ENCODE measurements around the gene FUT4. TPM values are rescaled to one million over a fixed set of nuclear protein-coding genes. Genes with fewer than 3 reads are reported as not detected.

The FUT4 gene
- polyA plus RNA-seq, 2 of the 4 experiments (the other 2 are of a cell fraction): 1.6 to 1.8 TPM

DNA sequence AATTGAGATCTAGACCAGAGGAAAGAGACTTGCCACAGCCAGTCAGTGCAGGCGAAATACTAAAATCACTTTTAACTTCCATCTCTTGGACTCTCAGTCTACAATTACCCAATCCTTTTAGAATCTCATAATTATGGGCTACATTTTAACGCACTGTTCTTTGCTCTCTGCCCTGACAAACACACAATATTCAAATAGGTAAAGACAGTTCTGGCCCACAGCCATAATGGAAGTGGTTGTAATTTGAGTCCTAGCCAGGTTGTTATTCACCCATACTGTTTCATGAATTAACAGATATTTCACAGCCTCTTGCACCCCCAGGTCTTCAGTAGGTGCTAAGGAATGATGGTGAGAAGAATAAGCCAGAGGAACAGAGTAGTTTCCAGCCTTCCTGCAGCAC lies 30.6 kb upstream of the FUT4 start:
- FAIRE-seq: no peak
- no peak overlapping the region for H3K4me3 ChIP-seq
- POLR2A ChIA-PET: no interaction called here

DNA sequence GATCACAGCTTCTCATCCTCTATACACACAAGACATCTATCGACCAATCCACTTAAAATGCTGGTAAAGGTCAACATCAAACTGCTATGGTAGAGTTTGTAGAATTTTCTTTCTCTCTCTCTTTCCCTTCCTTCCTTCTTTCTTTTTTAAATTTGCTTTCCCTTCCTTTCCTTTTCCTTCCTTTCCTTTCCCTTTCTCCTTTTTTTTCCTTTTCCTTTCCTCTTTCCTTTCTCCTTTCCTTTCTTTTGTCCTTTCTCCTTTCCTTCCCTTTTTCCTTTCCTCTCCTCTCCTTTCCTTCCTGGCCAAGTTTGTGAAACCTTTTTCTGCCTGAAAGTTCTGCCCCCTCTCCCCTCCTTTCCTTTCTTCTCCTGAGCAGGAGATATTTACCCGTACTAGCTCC lies 28.3 kb upstream of the FUT4 start:
- 44% methylated on average over 2 of the region's 2 CpGs for WGBS (ENCODE audit: missing lambda C conversion rate)
- POLR2A ChIA-PET: no interaction called here
- H3K4me3 ChIP-seq: no peak overlapping the region
- ATAC-seq: no peak
- FAIRE-seq: no peak
- TF ChIP-seq BHLHE40 (IDR thresholded peaks at IDR 0.05; ENCODE audit: low read depth, low read length) (no peak), HEYL (CRISPR knock-in tag; IDR thresholded peaks at IDR 0.05) (no peak), SMC3 (IDR thresholded peaks at IDR 0.05) (no peak), CBX8 (IDR thresholded peaks at IDR 0.05) (no peak), RFX5 (IDR thresholded peaks at IDR 0.05) (no peak), HOXB5 (CRISPR knock-in tag; IDR thresholded peaks at IDR 0.05) (no peak), ZNF302 (CRISPR knock-in tag; IDR thresholded peaks at IDR 0.05) (no peak)
- TF ChIP-seq, protein P1, sequence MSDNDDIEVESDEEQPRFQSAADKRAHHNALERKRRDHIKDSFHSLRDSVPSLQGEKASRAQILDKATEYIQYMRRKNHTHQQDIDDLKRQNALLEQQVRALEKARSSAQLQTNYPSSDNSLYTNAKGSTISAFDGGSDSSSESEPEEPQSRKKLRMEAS (IDR thresholded peaks at IDR 0.05): no peak
- TF ChIP-seq, protein P2, sequence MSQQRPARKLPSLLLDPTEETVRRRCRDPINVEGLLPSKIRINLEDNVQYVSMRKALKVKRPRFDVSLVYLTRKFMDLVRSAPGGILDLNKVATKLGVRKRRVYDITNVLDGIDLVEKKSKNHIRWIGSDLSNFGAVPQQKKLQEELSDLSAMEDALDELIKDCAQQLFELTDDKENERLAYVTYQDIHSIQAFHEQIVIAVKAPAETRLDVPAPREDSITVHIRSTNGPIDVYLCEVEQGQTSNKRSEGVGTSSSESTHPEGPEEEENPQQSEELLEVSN (IDR thresholded peaks at IDR 0.05; ENCODE audit: borderline replicate concordance, low read depth): no peak
- H3K4me2 ChIP-seq: no peak overlapping the region
- no peak overlapping the region for H3K27ac ChIP-seq
- no peaks in the 10 kb centered on the region; the same call in 2 of the 3 replicates for H3K9me3 ChIP-seq
- H3K4me1 ChIP-seq: no peaks in the 10 kb centered on the region
- DNase-seq (ENCODE audit: low read depth in 1 of 2, low spot score in 1 of 2): no peak
- CTCF ChIA-PET: no interaction called here

More for the DNA sequence above, 30.6 kb upstream of the FUT4 start:
- no peak for ATAC-seq
- DNase-seq (ENCODE audit: low read depth in 1 of 2, low spot score in 1 of 2): no peak
- 90% methylated on average over 2 of the region's 2 CpGs for WGBS (ENCODE audit: missing lambda C conversion rate)
- H3K27ac ChIP-seq: no peak overlapping the region
- TF ChIP-seq SMC3 (IDR thresholded peaks at IDR 0.05): no peak
- TF ChIP-seq, protein P3, sequence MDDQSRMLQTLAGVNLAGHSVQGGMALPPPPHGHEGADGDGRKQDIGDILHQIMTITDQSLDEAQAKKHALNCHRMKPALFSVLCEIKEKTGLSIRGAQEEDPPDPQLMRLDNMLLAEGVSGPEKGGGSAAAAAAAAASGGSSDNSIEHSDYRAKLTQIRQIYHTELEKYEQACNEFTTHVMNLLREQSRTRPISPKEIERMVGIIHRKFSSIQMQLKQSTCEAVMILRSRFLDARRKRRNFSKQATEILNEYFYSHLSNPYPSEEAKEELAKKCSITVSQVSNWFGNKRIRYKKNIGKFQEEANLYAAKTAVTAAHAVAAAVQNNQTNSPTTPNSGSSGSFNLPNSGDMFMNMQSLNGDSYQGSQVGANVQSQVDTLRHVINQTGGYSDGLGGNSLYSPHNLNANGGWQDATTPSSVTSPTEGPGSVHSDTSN (IDR thresholded peaks at IDR 0.05): no peak
- H3K4me2 ChIP-seq: no peak overlapping the region
- no peaks in the 10 kb centered on the region; the same call in 2 of the 3 replicates for H3K9me3 ChIP-seq
- H3K4me1 ChIP-seq: no peaks in the 10 kb centered on the region
- CTCF ChIA-PET: interaction anchor here (0.9 to 1.0 kb wide), 2 partner anchors 8 to 16 kb away, joined by 3 read pairs; no protein-coding TSS in a partner anchor

DNA sequence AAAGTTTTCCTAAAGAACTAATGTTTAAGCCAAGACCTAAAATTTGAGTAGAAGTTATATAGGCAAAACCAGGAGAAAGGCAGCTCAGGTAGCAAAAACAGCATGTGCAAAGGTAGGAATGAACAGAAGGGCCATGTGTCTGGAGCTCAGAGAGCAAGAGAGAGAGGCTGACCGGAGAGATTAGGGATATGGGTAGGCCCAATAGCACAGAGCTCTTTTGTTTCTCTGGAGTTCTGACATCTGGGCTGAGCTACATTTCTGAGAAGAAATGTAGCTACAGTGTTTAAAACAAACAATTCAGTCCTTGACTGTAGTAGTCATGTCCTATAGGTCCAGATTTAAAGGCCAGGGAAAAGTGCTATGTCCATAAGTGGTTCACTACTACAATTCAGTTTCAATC lies 27.0 kb upstream of the FUT4 start:
- H3K4me2 ChIP-seq: no peak overlapping the region
- H3K9me3 ChIP-seq: no peaks in the 10 kb centered on the region
- FAIRE-seq (no peak), ATAC-seq (no peak), DNase-seq (ENCODE audit: low read depth in 1 of 2, low spot score in 1 of 2) (no peak)
- no peak overlapping the region for H3K27ac ChIP-seq
- no peak overlapping the region for H3K4me3 ChIP-seq
- no peaks in the 10 kb centered on the region for H3K4me1 ChIP-seq
- ChIA-PET CTCF (interaction anchor here (0.9 to 1.6 kb wide), 2 partner anchors 19 to 82 kb away, joined by 3 read pairs; no protein-coding TSS in a partner anchor), POLR2A (no interaction called here)
- WGBS (ENCODE audit: missing lambda C conversion rate): 73% methylated on average over 1 of the region's 1 CpG
- no peak for TF ChIP-seq POLR2A (IDR thresholded peaks at IDR 0.05; ENCODE audit: low read length)

DNA sequence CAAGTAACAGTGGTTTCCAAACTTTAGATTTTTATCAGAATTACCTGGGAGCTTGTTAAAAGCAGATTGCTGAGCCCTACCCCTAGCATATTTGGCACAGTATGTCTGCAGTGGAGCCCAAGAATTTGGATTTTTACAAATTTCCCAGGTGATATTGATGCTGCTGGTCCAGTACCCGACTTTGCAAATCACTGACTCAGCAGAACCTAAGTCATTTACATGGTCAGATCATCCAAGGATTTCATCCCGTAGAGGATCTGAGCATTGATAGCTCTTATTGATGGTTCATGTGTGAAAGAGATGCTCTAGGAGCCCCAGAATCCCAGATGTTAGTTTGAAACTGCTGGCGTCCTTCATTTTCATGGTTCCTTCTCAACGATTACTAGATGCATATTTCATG lies 25.4 kb upstream of the FUT4 start:
- DNase-seq (ENCODE audit: low read depth in 1 of 2, low spot score in 1 of 2) (no peak), FAIRE-seq (no peak), ATAC-seq (no peak)
- Histone ChIP-seq H3K4me2 (no peak overlapping the region), H3K27ac (no peak overlapping the region), H3K4me1 (no peaks in the 10 kb centered on the region), H3K9me3 (no peaks in the 10 kb centered on the region), H3K4me3 (no peak overlapping the region)
- ChIA-PET CTCF (interaction anchor here (0.6 to 1.4 kb wide), 3 partner anchors 19 to 717 kb away, joined by 4 to 5 read pairs (median 4); no protein-coding TSS in a partner anchor), POLR2A (no interaction called here)
- no peak for TF ChIP-seq FOXS1 (CRISPR knock-in tag; IDR thresholded peaks at IDR 0.05)
- TF ChIP-seq RAD21 (conservative IDR thresholded peaks at IDR 0.05 in 1 of 2, IDR thresholded peaks at IDR 0.05 in 1 of 2): no peak
- TF ChIP-seq MAZ (IDR thresholded peaks at IDR 0.05; ENCODE audit: borderline replicate concordance, low read depth, low read length): no peak
- TF ChIP-seq MAFK (IDR thresholded peaks at IDR 0.05; ENCODE audit: partially characterized antibody): peak; percentile 83
- 38% methylated on average over 4 of the region's 4 CpGs for WGBS (ENCODE audit: missing lambda C conversion rate)

DNA sequence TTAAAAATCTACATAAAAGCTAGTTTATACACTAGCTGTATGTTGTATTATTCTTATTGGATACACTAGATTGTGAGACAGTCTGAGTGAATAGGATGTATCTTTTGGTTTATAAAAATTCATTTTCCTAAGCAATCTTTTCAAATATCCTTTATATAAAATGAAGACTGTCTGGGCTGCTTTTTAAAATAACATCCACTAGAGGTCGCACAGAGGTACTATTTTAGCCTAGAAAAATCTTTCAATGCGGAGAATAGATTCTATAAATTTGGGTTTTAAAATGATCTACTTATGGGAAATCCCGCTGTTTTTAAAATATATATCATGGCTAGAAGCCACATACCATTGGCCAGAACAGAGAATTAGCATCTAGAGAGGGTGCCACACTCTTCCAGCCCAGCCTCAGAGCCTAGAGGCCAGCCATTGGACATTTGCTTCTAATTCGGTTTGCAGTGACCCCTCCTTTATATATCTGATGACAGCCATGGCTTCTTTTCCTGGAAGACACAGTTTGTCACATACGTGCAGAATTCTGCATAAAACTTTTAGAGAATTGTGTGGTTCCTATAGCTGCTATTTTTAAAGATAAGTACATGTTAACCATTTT lies 24.1 kb upstream of the FUT4 start:
- no peak for FAIRE-seq
- ChIA-PET CTCF (interaction anchor here (0.7 to 3.1 kb wide), 8 partner anchors 13 to 1906 kb away, joined by 3 to 10 read pairs (median 5); no protein-coding TSS in a partner anchor), POLR2A (no interaction called here)
- Histone ChIP-seq H3K4me3 (no peak overlapping the region), H3K9me3 (no peaks in the 10 kb centered on the region), H3K27ac (no peak overlapping the region), H3K4me1 (no peaks in the 10 kb centered on the region), H3K4me2 (no peak overlapping the region)
- ATAC-seq: peak; percentile 47 to 57; a peak in 2 of 6 replicates
- peak in 1 of 2 experiments; percentile 6 for DNase-seq (ENCODE audit: low read depth in 1 of 2, low spot score in 1 of 2)
- 29% methylated on average over 5 of the region's 5 CpGs for WGBS (ENCODE audit: missing lambda C conversion rate)
- TF ChIP-seq, protein P2 (IDR thresholded peaks at IDR 0.05; ENCODE audit: borderline replicate concordance, low read depth): no peak
- TF ChIP-seq EP300 (IDR thresholded peaks at IDR 0.05): no peak
- TF ChIP-seq SMC3 (IDR thresholded peaks at IDR 0.05): peak; percentile 65
- no peak for TF ChIP-seq JUN (IDR thresholded peaks at IDR 0.05)
- no peak for TF ChIP-seq CEBPB (IDR thresholded peaks at IDR 0.05)
- no peak for TF ChIP-seq HEYL (CRISPR knock-in tag; IDR thresholded peaks at IDR 0.05)
- TF ChIP-seq MAFK (IDR thresholded peaks at IDR 0.05; ENCODE audit: partially characterized antibody): no peak
- TF ChIP-seq FOSL2 (IDR thresholded peaks at IDR 0.05): no peak
- no peak for TF ChIP-seq FOSL2 (CRISPR knock-in tag; IDR thresholded peaks at IDR 0.05)
- TF ChIP-seq FOSB (CRISPR knock-in tag; IDR thresholded peaks at IDR 0.05): no peak
- no peak for TF ChIP-seq EHMT2 (IDR thresholded peaks at IDR 0.05; ENCODE audit: low read depth)
- TF ChIP-seq, protein P4, sequence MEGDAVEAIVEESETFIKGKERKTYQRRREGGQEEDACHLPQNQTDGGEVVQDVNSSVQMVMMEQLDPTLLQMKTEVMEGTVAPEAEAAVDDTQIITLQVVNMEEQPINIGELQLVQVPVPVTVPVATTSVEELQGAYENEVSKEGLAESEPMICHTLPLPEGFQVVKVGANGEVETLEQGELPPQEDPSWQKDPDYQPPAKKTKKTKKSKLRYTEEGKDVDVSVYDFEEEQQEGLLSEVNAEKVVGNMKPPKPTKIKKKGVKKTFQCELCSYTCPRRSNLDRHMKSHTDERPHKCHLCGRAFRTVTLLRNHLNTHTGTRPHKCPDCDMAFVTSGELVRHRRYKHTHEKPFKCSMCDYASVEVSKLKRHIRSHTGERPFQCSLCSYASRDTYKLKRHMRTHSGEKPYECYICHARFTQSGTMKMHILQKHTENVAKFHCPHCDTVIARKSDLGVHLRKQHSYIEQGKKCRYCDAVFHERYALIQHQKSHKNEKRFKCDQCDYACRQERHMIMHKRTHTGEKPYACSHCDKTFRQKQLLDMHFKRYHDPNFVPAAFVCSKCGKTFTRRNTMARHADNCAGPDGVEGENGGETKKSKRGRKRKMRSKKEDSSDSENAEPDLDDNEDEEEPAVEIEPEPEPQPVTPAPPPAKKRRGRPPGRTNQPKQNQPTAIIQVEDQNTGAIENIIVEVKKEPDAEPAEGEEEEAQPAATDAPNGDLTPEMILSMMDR (IDR thresholded peaks at IDR 0.05): peak; percentile 61
